SK-N-SH (cell line): ENCODE measurements around the gene NTM. TPM values are rescaled to one million over a fixed set of nuclear protein-coding genes. Genes with fewer than 3 reads are reported as not detected.

Experiments used
- CTCF ChIA-PET: fragments of 300-600, 350-600 bp; formaldehyde crosslinking; extraction: SDS; loops from one replicate; lab custom pipeline; 2021; lab: Yijun Ruan, JAX
- POLR2A ChIA-PET: fragments of 350-600 bp; sonication (Branson Sonifier 250); formaldehyde crosslinking; extraction: SDS; loops from one replicate; lab custom pipeline; 2020; ENCODE audit warnings: antibody characterized with exemption, inconsistent platforms; lab: Yijun Ruan, JAX
- DNase-seq: peaks from one replicate; pipeline ENCODE4 v3.0.0; 2012
- H2AFZ ChIP-seq: fragments of 200-600 bp; sonication (generic); 2 replicates; pipeline ENCODE4 v1.8.1; 2016; ENCODE audit warnings: antibody characterized with exemption, mild to moderate bottlenecking, low read depth
- H3F3A ChIP-seq: fragments of 200-600 bp; sonication (generic); replicated peaks from 2 replicates; pipeline ENCODE3; 2016; ENCODE audit warnings: antibody characterized with exemption, mild to moderate bottlenecking; ENCODE audit not compliant: insufficient read depth
- H3K27ac ChIP-seq, 2 experiments: fragments of 200-500 bp in 1 of 2; fragments of 200-600 bp in 1 of 2; sonication (Bioruptor generic) in 1 of 2; sonication (generic), shearing (Covaris generic) in 1 of 2; 2 replicates each; pipeline versions ENCODE4 v1.5.1 to v1.6.1; 2014 to 2016; ENCODE audit warnings: low read depth in 2 of 2, inconsistent platforms in 1 of 2, low read length in 1 of 2, mild to moderate bottlenecking in 1 of 2, mixed read lengths in 1 of 2
- H3K27me3 ChIP-seq: fragments of 200-600 bp; sonication (generic), shearing (Covaris generic); 2 replicates; pipeline ENCODE4 v1.6.1; 2016; ENCODE audit warnings: mixed run types; ENCODE audit not compliant: insufficient read depth
- H3K36me3 ChIP-seq, 2 experiments: fragments of 200-500 bp in 1 of 2; fragments of 200-600 bp in 1 of 2; sonication (Bioruptor generic) in 1 of 2; sonication (generic) in 1 of 2; replicated peaks in 1 of 2; 2 replicates each; pipeline versions ENCODE3 to v1.5.1; 2014 to 2016; ENCODE audit warnings: low read length in 1 of 2, mild to moderate bottlenecking in 1 of 2; ENCODE audit not compliant: insufficient read depth in 2 of 2, control insufficient read depth in 1 of 2
- H3K4me1 ChIP-seq, 2 experiments: fragments of 200-500 bp in 1 of 2; fragments of 200-600 bp in 1 of 2; sonication (Bioruptor generic) in 1 of 2; sonication (generic), shearing (Covaris generic) in 1 of 2; 2 replicates each; pipeline versions ENCODE4 v1.5.1 to v1.6.1; 2014 to 2016; ENCODE audit warnings: low read depth in 1 of 2, low read length in 1 of 2, mixed run types in 1 of 2; ENCODE audit not compliant: insufficient read depth in 2 of 2, control insufficient read depth in 1 of 2
- H3K4me2 ChIP-seq: fragments of 200-600 bp; sonication (generic), shearing (Covaris generic); 2 replicates; pipeline ENCODE4 v1.6.1; 2017; ENCODE audit warnings: mixed run types
- H3K4me3 ChIP-seq, 2 experiments: fragments of 200-500 bp in 1 of 2; fragments of 200-600 bp in 1 of 2; sonication (Bioruptor generic) in 1 of 2; sonication (generic), shearing (Covaris generic) in 1 of 2; 2 replicates each; pipeline versions ENCODE4 v1.5.1 to v1.8.1; 2014 to 2016; ENCODE audit warnings: low read depth in 2 of 2, inconsistent platforms in 1 of 2, low read length in 1 of 2, mild to moderate bottlenecking in 1 of 2, mixed read lengths in 1 of 2, moderate library complexity in 1 of 2
- H3K79me2 ChIP-seq: fragments of 200-600 bp; sonication (generic); 2 replicates; pipeline ENCODE4 v1.8.1; 2017; ENCODE audit warnings: mild to moderate bottlenecking; ENCODE audit not compliant: insufficient read depth
- H3K9ac ChIP-seq: fragments of 200-600 bp; sonication (generic); 2 replicates; pipeline ENCODE4 v1.6.1; 2017; ENCODE audit warnings: mixed run types
- H3K9me2 ChIP-seq: fragments of 200-600 bp; sonication (generic); 2 replicates; pipeline ENCODE4 v1.6.1; 2017; ENCODE audit warnings: mixed run types
- H3K9me3 ChIP-seq: fragments of 200-600 bp; sonication (generic); 2 replicates; pipeline ENCODE4 v1.6.1; 2017; ENCODE audit warnings: mixed run types, mild to moderate bottlenecking, moderate library complexity
- H4K20me1 ChIP-seq: fragments of 200-600 bp; sonication (generic); 2 replicates; pipeline ENCODE4 v1.6.1; 2017; ENCODE audit warnings: mild to moderate bottlenecking, mixed run types; ENCODE audit not compliant: insufficient read depth
- FOSL2 ChIP-seq: IDR thresholded peaks from 2 replicates; pipeline ENCODE4 v1.4.0; 2012; ENCODE audit warnings: low read depth, mild to moderate bottlenecking, moderate library complexity, borderline replicate concordance
- FOXJ3 ChIP-seq: sonication (generic); formaldehyde crosslinking; IDR thresholded peaks from 2 replicates; pipeline ENCODE4 v1.5.1; 2020; ENCODE audit warnings: mild to moderate bottlenecking, missing genetic modification reagents
- GATA2 ChIP-seq: sonication (generic); formaldehyde crosslinking; IDR thresholded peaks from 2 replicates; pipeline ENCODE4 v1.5.0; 2020; ENCODE audit warnings: mild to moderate bottlenecking, missing genetic modification reagents
- POLR2AphosphoS5 ChIP-seq: IDR thresholded peaks from 2 replicates; pipeline ENCODE4 v1.6.1; 2012; ENCODE audit warnings: low read depth, low read length
- RCOR1 ChIP-seq: fragments of 150-350 bp; IDR thresholded peaks from 2 replicates; pipeline ENCODE4 v1.6.1; 2017; ENCODE audit warnings: antibody characterized with exemption, low read length
- REST ChIP-seq: IDR thresholded peaks from 2 replicates; pipeline ENCODE4 v1.6.1; 2012; ENCODE audit warnings: mild to moderate bottlenecking, low read depth, low read length, moderate library complexity
- RFX5 ChIP-seq: IDR thresholded peaks from 2 replicates; pipeline ENCODE4 v1.6.1; 2012; ENCODE audit warnings: mild to moderate bottlenecking, improper control_type of control experiment, low read length
- RXRA ChIP-seq: IDR thresholded peaks from 2 replicates; pipeline ENCODE4 v1.4.0; 2012; ENCODE audit warnings: low read depth, mild to moderate bottlenecking, borderline replicate concordance
- SIN3A ChIP-seq: IDR thresholded peaks from 2 replicates; pipeline ENCODE4 v1.6.1; 2012; ENCODE audit warnings: low read depth, mild to moderate bottlenecking, low read length, moderate library complexity, borderline replicate concordance
- SMC3 ChIP-seq: IDR thresholded peaks from 2 replicates; pipeline ENCODE4 v1.6.1; 2012; ENCODE audit warnings: low read depth, low read length, improper control_type of control experiment
- TCF12 ChIP-seq: IDR thresholded peaks from 2 replicates; pipeline ENCODE4 v1.4.0; 2012
- USF1 ChIP-seq: IDR thresholded peaks from 2 replicates; pipeline ENCODE4 v1.4.0; 2012; ENCODE audit warnings: low read depth, borderline replicate concordance
- YY1 ChIP-seq: IDR thresholded peaks from 2 replicates; pipeline ENCODE4 v1.4.0; 2012; ENCODE audit warnings: low read depth, mild to moderate bottlenecking
- ZBTB33 ChIP-seq: IDR thresholded peaks from 2 replicates; pipeline ENCODE4 v1.4.0; 2012; ENCODE audit warnings: low read depth, borderline replicate concordance
- WGBS: methylation state at CpG from one replicate; pipeline ENCODE4 v1.1.6; 2017; ENCODE audit warnings: low lambda C conversion rate; 5-methylcytosine and 5-hydroxymethylcytosine counted together
- polyA plus RNA-seq, 3 experiments: library from polyadenylated mRNA; depleted of rRNA; stranded (reverse); fragments of >200 nt; gene quantifications; 2 replicates each; pipeline ENCODE4 v1.2.3, GENCODE V29; 2012

The NTM gene
- polyA plus RNA-seq, 1 of the 3 experiments (the other 2 are of a cell fraction) = 20.0 TPM

GRCh38 chr11:132342408-132342807, 972.0 kb downstream of the NTM start (continued):
- TF ChIP-seq REST = no peak
- no peak for TF ChIP-seq RCOR1
- TF ChIP-seq TCF12 = no peak
- no peak for TF ChIP-seq RFX5

GRCh38 chr11:132343445-132344175, 973.2 kb downstream of the NTM start:
- no peak overlapping the region for H3K4me3 ChIP-seq
- ChIA-PET POLR2A (no interaction called here), CTCF (interaction anchor here (0.6 kb wide), 1 partner anchor 654 kb away, joined by 3 read pairs; no protein-coding TSS in a partner anchor)
- no peaks in the 10 kb centered on the region for H3K27me3 ChIP-seq
- TF ChIP-seq USF1 = no peak
- WGBS = 14% methylated on average over 5 of the region's 5 CpGs
- no peaks in the 10 kb centered on the region for H3K36me3 ChIP-seq
- no peak overlapping the region for H3K9ac ChIP-seq
- no peaks in the 10 kb centered on the region for H4K20me1 ChIP-seq
- no peak overlapping the region for H3K4me2 ChIP-seq
- no peak for DNase-seq
- H3K79me2 ChIP-seq = no peaks in the 10 kb centered on the region
- H2AFZ ChIP-seq = no peak overlapping the region
- H3K4me1 ChIP-seq = no peaks in the 10 kb centered on the region
- no peaks in the 10 kb centered on the region for H3K9me3 ChIP-seq
- H3K9me2 ChIP-seq = no peaks in the 10 kb centered on the region
- H3F3A ChIP-seq = no peaks in the 10 kb centered on the region
- no peak overlapping the region for H3K27ac ChIP-seq

GRCh38 chr11:132346558-132347148, 976.2 kb downstream of the NTM start:
- Histone ChIP-seq H3K4me1 (no peaks in the 10 kb centered on the region), H3K9me3 (no peaks in the 10 kb centered on the region), H3K4me3 (no peak overlapping the region), H3K36me3 (no peaks in the 10 kb centered on the region), H3K4me2 (no peak overlapping the region), H4K20me1 (no peaks in the 10 kb centered on the region), H3K79me2 (no peaks in the 10 kb centered on the region), H3K9ac (no peak overlapping the region), H3F3A (no peaks in the 10 kb centered on the region), H3K27me3 (no peaks in the 10 kb centered on the region), H2AFZ (no peak overlapping the region), H3K9me2 (no peaks in the 10 kb centered on the region), H3K27ac (no peak overlapping the region)
- ChIA-PET CTCF (no interaction called here), POLR2A (no interaction called here)
- DNase-seq = no peak
- 58% methylated on average over 6 of the region's 6 CpGs for WGBS
- no peak for TF ChIP-seq GATA2 (CRISPR knock-in tag)
- TF ChIP-seq FOSL2 = no peak
- TF ChIP-seq ZBTB33 = no peak
- no peak for TF ChIP-seq RCOR1
- TF ChIP-seq FOXJ3 (CRISPR knock-in tag) = no peak
- no peak for TF ChIP-seq YY1
- no peak for TF ChIP-seq SMC3
- TF ChIP-seq POLR2AphosphoS5 = no peak
- TF ChIP-seq SIN3A = no peak
- no peak for TF ChIP-seq RXRA
